HG03045 (cell line): ENCODE measurements around the gene MAGEB3.
"Not testable (repeated sequence)": the region's sequence is repeated elsewhere in the genome, so short reads cannot be mapped to it uniquely, and the experiment has no call there.

Experiments used
- ATAC-seq: cut with Tn5 transposase; IDR thresholded peaks from one replicate; pipeline ENCODE4 v1.9.1; 2021; ENCODE audit warnings: mild to moderate bottlenecking, moderate library complexity; ENCODE audit not compliant: unreplicated experiment

MAGEB3 gene, protein sequence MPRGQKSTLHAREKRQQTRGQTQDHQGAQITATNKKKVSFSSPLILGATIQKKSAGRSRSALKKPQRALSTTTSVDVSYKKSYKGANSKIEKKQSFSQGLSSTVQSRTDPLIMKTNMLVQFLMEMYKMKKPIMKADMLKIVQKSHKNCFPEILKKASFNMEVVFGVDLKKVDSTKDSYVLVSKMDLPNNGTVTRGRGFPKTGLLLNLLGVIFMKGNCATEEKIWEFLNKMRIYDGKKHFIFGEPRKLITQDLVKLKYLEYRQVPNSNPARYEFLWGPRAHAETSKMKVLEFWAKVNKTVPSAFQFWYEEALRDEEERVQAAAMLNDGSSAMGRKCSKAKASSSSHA

GRCh38 chrX:30230395-30230794 is at the start of gene MAGEB3:
Gene MAGEB3 (plus strand): TSS chrX:30230657. CDS start chrX:30235925, 5,268 bp downstream.
- ATAC-seq, result no peak

DNA sequence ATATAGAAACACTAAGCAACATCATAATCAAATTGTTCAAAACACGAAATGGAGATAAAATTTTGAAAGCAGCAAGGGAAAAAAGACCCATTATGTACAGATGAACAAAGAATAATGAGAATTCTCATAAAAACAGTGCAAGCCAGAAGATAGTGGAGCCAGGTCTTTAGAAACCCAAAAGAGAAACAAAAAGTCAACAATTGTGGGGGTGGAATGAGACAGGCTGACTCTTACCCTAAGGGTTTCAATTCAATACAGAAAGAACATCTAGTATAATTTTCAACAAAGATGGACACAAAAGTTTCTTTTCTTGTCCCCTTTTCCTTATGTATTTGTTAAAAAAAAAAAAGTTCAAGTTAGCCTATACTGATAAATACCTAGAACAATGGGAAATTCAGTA is 49.1 kb upstream of the MAGEB3 start:
- peak; percentile 66 for ATAC-seq

- ATAC-seq, result no peak
These were observed 46.9 kb upstream of the MAGEB3 start for GRCh38 chrX:30183554-30183953.

- no peak for ATAC-seq
These were observed 40.0 kb upstream of the MAGEB3 start for GRCh38 chrX:30190426-30190825.

DNA sequence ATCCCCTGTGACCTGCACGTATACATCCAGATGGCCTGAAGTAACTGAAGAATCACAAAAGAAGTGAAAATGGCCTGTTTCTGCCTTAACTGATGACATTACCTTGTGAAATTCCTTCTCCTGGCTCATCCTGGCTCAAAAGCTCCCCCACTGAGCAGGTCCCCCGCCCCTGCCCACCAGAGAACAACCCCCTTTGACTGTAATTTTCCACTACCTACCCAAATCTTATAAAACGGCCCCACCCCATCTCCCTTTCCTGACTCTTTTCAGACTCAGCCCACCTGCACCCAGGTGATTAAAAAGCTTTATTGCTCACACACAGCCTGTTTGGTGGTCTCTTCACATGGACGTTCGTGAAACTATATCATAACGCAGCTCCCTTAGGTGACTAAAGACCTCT is 36.5 kb upstream of the MAGEB3 start:
- ATAC-seq, result not testable (repeated sequence)

- no peak for ATAC-seq
These were observed 34.1 kb upstream of the MAGEB3 start for GRCh38 chrX:30196322-30196721.

DNA sequence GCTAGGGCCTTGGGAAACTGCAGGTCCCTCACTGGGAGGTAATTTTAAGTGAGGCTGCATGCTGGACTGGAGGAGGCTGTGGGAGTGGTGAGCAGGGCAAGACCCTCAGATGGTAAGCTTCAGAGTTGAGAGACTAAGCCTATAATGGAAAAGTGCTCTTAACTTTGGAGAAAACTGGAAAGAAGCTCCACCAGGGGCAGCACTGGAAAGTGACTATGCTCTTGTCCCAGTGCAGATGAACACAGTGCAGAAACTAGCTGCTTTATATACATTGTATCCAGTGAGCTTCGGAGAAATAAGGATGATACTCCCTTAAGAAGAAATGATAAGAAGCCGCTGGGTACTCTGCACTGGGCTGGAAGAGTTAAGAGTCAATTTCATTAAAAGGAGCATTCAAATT is 18.3 kb upstream of the MAGEB3 start:
- ATAC-seq, result no peak

- ATAC-seq, result no peak
These were observed 15.1 kb upstream of the MAGEB3 start, which contains the start of gene MAGEB2 for GRCh38 chrX:30215357-30215843. Gene MAGEB2 (plus strand): TSS chrX:30215563. CDS start chrX:30218581, 3,018 bp downstream.

DNA sequence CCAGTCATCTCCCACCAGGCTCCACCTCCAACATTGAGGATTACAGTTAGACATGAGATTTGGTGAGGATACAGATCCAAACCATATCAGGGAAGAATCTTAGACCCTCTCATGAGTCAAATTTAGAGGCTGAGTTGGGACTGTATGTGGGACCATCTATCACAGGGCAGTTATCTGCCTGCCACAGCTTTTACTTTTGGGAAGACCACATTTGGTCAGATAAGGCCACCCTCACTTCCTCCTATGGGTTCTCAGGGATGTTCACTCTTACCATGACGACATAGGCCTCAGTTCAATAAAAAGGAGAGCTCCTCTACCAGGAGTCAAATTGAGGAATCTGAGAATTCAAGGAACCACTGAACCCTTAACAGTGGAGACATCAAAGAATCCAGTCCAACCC is 13.0 kb upstream of the MAGEB3 start:
- ATAC-seq, result no peak

GRCh38 chrX:30219372-30219771 is 11.1 kb upstream of the MAGEB3 start:
- no peak for ATAC-seq

GRCh38 chrX:30220661-30221060 is 9.8 kb upstream of the MAGEB3 start:
- no peak for ATAC-seq

GRCh38 chrX:30224536-30224935 is 5.9 kb upstream of the MAGEB3 start:
- no peak for ATAC-seq

DNA sequence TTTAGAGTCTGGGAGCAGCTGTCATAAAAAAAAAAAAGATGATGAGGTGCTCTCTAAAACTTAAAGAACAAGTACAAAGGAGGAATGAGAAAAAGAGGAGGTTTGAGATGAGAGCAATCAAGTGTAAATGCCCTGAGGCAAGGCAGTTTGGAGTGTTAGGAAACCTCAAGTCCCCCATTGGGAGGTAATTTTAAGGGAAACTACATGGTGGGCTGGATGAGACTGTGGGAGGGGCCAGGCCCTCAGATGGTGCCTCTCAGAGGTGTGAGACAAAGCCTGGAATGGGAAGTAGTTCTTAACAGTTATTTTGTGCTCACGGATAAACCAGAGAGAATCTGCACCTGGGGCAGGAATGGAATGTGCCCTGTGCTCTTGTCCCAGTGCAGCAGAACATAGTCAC is 1.9 kb upstream of the MAGEB3 start:
- ATAC-seq, result no peak

GRCh38 chrX:30241724-30242415 is 11.4 kb downstream of the MAGEB3 start, which contains the start of gene MAGEB4:
Gene MAGEB4 (plus strand): TSS chrX:30242000. CDS start chrX:30242136, 136 bp downstream.
- no peak for ATAC-seq

DNA sequence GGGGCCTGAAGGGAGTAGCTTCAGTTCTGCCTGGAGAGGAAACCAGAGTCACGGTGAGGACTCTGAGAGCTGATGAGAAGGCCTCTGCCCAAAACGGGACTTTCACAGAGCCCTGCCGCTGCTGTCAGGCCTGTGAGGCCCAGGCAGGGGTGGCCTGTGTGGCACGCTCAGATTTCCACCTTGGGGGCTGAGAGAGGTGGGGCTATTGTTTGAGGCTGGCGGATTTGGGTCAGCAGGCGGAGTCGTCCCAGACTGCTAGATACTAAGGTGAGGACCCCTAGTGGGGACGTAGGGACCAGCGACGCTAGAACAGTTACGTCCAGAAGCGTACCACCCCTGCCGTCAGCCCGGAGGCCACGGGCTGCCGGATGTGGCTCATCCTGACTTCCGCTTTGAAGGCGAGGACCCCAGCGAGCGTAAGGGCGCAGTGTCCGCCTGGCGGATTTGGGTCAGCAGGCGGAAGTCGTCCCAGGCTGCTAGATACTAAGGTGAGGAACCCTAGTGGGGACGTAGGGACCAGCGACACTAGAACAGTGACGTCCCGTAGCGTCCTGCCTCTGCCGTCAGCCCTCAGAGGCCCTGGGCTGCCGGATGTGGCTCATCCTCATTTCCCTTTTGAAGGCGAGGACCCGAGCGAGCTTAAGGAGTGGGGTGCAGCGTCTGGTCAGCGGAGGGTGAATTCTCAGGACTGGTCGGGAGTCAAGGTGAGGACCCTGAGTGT is 16.5 kb downstream of the MAGEB3 start, which contains the start of gene MAGEB1:
MAGEB1 (plus strand) TSS at position 378 of the 721 bp plus-strand sequence. CDS start 3,348 bp downstream, outside the sequence.
- no peak for ATAC-seq

DNA sequence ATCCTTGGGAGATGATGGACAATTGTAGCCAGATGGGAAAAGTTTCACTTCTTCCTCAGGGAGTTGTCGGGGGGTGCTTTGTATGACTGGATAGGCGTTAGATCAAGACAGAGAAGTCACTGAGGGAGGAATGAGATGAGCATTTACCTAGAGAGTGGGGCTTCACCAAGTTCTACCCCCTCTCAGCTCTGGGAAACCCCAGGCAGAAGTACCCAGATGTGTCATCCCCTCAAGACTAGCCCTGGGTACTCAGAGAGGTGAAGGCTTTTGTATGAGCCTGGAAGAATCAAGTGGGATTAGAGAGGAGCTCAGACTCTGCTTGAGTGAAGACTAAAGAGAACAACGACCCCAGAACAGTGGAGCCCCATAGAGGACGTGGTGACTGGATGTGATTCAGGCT is 18.4 kb downstream of the MAGEB3 start:
- peak; percentile 73 for ATAC-seq

DNA sequence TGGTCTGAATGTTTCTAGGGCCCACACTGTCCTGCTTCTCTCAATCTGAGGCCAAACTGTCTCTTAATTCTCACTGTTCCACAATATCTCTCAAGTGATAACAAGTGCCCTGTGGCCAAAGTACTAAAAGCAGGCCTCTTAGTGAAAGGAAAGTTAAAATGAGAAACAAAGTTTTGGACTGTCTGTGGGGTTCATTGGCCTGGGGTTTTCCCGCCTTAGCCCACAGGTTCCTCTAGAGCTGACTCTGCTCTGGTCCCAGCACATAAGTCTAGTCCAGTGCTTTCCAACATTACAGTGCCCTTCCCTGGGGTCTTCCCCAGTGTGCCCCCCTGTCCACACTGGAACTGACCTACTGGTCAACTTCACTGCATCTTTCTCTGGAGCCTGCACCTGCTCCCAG is 22.8 kb downstream of the MAGEB3 start:
- no peak for ATAC-seq

DNA sequence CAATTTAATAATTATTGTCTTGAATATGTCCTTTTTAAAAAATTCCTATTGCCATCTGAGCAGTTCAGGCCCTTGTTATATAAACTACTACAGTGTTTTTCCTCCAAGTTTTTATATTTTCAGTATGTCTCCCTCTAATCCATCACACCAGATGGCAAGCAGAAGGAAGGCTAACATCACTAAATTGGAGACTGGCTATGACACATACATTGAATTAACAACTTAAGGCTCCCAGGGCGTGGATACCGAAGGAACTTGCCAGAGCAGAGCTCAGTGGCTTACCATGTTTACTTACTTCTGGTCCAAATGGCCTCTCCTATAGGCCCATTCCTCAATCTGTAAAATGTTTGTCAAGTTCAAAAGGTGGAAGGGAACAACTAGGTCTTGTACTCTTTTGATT is 29.5 kb downstream of the MAGEB3 start:
- ATAC-seq, result no peak

GRCh38 chrX:30261012-30261411 is 30.6 kb downstream of the MAGEB3 start:
- no peak for ATAC-seq

GRCh38 chrX:30262763-30263162 is 32.3 kb downstream of the MAGEB3 start:
- no peak for ATAC-seq

DNA sequence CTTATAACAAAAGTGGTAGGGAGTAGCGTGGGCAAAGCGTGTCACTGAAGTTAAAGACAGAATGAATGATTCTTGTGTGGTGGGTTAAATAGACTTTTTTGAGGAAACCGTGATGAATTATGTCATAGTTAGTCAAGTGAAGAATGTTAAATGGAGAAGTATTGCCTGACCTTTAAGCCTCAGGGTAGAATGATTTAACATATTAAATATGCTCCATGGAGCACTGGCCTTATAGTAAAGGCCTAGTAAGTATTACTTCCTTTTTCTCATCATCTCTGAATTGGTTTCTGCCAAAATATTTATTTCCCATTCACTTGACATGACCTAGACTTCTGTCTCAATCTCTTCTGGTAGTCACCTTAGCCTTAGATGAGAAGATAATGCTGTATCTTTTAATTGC is 40.2 kb downstream of the MAGEB3 start:
- ATAC-seq, result no peak
